HEK293T (cell line): ENCODE measurements around the gene CTCFL.

Experiments used
- ARNT ChIP-seq: fragments of 450-650 bp; IDR thresholded peaks from 2 replicates; pipeline ENCODE4 v1.6.1; 2017; ENCODE audit warnings: mild to moderate bottlenecking
- ELF4 ChIP-seq: fragments of 450-650 bp; IDR thresholded peaks from 2 replicates; pipeline ENCODE4 v1.6.1; 2017; ENCODE audit warnings: antibody characterized with exemption
- FOXM1 ChIP-seq: fragments of 450-650 bp; IDR thresholded peaks from 2 replicates; pipeline ENCODE4 v1.6.1; 2017; ENCODE audit warnings: mild to moderate bottlenecking, borderline replicate concordance
- SP1 ChIP-seq: fragments of 450-650 bp; IDR thresholded peaks from 2 replicates; pipeline ENCODE4 v1.6.1; 2017
- SUZ12 ChIP-seq: fragments of 450-650 bp; IDR thresholded peaks from 2 replicates; pipeline ENCODE4 v1.6.1; 2016; ENCODE audit warnings: mild to moderate bottlenecking
- ZNF384 ChIP-seq: fragments of 450-650 bp; IDR thresholded peaks from 2 replicates; pipeline ENCODE4 v1.6.1; 2016

GRCh38 chr20:57500962-57501361 is 24.0 kb downstream of the CTCFL start:
- no peak for TF ChIP-seq FOXM1
- no peak for TF ChIP-seq SUZ12
- no peak for TF ChIP-seq ARNT
- no peak for TF ChIP-seq SP1
- no peak for TF ChIP-seq ELF4
- TF ChIP-seq ZNF384: no peak
